Measurements from ENCODE around the gene PCNX3.
"Not testable (repeated sequence)": the region's sequence is repeated elsewhere in the genome, so short reads cannot be mapped to it uniquely, and the experiment has no call there.

PCNX3 gene

DNA sequence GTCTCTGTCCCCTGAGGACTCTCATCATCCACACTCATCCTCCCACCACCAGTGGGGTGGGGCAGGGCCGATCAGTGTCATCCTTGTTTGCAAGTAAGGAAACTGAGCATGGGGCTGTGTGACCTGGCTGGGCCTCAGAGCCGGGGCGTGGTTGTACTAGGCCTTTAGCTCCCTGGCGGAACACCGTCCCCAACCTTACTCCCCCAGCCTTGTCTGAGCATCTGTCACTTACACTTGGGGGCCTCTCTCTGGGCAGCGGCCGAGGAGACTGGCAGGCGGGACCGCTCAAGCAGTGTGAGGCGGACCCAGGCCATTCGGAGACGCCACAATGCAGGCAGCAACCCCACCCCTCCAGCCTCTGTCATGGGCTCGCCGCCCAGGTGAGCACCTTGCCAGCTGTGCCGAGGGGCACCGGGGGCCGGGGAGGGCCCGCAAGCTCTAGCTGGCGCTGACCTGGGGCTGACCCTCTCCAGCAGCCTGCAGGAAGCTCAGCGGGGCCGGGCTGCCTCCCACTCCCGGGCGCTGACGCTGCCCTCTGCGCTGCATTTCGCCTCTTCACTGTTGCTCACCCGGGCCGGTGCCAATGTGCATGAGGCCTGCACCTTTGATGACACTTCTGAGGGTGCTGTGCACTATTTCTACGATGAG, 3.8 kb downstream of the PCNX3 start:
- DNase-seq (ENCODE audit: low read depth in 3 of 3): no peak

DNA sequence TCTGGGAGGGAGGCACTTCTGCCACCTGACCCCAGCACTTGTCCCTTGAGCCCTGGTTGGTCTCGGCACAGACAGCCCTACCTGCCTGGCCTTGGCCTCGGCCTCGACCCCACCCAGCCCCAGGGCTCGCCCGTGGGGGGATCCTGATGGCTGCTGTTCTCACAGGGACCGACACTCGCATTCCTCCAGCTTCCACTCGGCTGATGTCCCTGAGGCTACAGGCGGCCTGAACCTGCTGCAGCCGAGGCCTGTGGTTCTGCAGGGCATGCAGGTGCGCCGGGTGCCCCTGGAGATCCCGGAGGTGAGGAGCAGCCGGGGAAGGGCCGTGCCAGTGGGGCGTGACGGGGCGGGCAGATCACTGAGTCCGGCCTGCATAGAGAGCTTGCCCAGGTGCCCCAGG, 5.1 kb downstream of the PCNX3 start:
- DNase-seq (ENCODE audit: low read depth in 3 of 3): no peak

DNA sequence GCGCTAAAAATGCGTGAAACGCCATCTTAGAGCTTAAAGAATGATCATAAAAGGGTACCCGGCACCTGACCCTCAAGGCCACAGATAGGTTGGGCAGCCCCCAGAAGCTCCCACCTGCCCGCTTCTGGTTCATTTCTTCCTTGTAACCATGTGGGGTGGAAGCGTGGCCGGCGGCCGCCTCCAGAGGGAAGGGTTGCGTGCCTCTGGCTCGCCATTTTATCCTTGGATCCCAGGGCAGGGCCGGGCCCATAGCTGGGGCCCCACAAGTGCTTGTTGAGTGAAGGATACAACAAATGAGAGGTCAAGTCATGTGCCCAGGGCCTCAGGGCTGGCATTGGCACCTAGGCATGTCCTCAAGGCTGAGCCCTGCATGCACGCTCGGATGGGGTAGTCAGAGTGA, 5.9 kb downstream of the PCNX3 start:
- DNase-seq (ENCODE audit: low read depth in 3 of 3): no peak

DNA sequence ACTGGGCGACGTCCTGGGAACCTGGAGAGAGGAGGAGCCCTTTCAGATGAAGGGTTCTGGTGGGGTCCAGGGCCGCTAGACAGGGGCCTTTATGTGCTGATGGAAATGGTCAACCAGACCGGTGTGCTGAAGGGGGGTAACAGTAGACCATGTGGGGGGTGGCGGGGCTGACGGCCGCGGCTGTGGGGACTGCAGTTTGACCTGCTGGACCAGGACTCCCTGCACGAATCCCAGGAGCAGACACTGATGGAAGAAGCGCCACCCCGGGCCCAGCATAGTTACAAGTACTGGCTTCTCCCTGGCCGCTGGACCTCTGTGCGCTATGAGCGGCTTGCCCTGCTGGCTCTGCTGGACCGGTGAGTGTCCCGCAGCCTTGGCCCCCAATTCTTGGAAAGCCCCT, 6.4 kb downstream of the PCNX3 start:
- no peak for DNase-seq (ENCODE audit: low read depth in 3 of 3)

DNA sequence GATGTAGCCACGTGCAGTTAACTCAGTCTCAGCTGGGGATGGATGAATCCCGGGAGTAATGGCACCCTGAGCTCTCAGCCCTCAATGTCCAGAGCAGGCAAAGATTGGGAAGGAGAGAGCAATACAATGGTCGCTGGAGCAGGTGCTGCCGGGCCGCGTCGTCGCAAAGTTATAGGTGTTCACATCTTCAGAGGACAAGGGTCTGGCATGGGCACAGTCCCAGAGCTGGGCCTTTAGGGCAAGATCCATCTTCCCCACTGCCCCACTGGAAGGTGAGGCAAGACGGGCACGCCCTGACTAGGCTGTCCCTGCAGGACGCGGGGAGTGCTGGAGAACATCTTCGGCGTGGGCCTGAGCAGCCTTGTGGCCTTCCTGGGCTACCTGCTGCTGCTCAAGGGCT, 7.6 kb downstream of the PCNX3 start:
- DNase-seq (ENCODE audit: low read depth in 3 of 3): no peak

DNA sequence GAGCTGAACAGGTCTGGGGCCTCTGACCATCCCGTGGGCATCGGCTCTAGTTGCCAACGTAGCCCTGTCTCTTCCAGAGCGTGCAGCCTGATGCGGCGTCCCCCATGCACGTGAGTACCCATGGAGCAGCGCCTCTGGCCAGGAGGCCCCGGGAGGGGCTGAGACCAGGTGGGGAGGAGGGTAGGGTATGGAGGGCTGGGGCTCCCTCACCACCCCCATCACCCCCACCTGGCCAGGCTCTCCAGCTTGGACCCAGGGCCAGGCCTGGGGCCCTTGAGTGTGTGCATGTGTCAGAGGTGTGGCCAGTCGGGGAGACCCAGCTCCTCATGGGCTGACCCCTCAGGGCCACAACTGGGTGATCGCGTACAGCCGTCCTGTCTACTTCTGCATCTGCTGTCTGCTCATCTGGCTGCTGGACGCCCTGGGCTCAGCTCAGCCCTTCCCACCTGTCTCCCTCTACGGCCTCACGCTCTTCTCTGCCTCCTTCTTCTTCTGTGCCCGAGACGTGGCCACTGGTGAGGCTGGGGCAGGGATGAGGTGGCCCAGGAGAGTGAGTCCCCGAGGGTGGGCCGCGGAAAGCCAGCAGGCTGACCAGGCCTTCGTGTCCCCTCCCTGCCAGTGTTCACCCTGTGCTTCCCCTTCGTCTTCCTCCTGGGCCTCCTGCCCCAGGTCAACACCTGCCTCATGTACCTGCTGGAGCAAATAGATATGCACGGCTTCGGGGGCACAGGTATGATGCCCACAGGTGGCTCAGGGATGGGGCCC, 8.5 kb downstream of the PCNX3 start:
- DNase-seq (ENCODE audit: low read depth in 3 of 3): no peak

DNA sequence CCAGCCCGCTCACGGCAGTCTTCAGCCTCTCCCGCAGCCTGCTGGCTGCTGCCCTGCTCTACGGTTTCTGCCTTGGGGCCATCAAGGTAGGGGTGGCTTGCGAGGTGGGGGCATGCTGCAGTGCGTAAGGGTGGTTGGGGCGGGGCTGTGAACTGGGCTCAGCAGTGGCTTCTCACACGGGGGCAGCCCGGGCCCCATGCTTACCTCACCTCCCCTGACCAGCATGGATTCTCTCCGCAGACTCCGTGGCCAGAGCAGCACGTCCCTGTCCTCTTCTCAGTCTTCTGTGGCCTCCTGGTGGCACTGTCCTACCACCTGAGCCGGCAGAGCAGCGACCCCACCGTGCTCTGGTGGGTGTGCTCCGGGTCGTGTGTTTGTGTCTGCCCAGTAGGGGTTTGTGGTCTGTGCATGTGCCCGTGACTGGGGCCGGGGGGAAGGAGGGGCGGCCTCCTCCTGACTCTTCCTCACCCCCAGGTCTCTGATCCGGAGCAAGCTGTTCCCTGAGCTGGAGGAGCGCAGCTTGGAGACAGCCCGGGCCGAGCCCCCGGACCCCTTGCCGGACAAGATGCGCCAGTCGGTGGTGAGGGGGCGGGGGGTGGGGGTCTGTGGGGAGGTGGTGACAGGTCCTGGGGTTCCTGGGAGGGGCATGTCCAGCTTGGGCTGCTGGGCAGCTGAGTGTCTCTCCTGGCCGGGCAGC, 9.5 kb downstream of the PCNX3 start:
- no peak for DNase-seq (ENCODE audit: low read depth in 3 of 3)

DNA sequence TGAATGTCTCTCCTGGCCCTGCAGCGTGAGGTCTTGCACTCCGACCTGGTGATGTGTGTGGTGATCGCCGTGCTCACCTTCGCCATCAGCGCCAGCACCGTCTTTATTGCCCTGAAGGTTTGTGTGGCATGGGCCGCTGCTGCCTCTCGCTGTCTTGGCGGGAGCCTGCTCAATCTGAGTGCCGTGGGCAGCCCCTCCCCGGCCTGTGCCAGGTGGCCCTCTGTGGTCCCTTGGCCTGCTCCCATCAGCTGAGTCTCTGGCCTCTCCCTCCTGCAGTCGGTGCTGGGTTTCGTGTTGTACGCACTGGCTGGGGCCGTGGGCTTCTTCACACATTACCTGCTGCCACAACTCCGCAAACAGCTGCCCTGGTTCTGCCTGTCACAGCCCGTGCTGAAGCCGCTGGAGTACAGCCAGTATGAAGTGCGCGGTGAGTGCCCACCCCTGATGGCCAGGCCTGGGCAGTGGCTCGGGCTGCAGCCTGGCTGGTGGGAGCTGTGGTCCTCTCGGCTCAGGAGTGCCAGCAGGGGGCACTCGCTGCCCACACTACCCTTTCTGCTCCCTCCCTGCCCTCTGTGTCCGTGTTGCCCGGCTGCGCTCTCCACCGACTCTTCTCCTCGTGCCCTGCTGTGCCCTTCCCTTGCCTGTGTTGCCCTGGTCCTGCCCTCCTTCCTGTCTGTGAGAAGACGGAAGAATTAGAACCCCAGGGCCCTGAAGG, 10.2 kb downstream of the PCNX3 start:
- DNase-seq (ENCODE audit: low read depth in 3 of 3): peak in 1 of 3 donors; percentile 39

DNA sequence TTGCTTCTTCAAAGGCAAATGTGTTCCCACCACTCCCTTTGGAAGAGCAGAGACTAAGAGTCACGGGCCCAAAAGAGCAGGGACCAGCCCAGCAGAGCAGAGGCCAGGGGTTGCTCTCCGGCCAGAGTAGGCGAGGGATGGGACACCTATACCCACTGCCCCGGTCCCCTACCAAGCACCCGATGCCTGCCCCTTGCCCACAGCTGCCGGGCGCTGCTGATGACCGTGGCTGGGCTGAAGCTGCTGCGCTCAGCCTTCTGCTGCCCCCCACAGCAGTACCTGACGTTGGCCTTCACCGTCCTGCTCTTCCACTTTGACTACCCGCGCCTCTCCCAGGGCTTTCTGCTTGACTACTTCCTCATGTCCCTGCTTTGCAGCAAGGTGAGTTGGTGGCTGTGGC, 11.6 kb downstream of the PCNX3 start:
- DNase-seq (ENCODE audit: low read depth in 3 of 3): no peak

DNA sequence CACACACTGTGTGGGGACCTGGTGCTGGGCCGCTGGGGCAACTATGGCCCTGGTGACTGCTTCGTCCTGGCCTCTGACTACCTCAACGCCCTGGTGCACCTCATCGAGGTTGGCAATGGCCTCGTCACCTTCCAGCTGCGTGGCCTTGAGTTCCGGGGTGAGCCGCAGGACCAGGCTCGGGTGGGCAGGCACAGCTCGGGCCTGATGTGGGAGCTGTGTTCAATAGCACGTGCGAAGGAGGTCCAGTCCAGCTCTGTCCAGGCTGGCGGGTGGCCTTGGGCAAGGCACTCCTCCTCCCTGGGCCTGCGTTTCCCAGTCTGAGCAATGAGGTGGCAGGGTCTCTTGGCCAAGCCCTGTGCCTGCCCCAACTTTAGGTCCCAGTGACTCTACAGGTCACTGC, 14.0 kb downstream of the PCNX3 start:
- DNase-seq (ENCODE audit: low read depth in 3 of 3): no peak

DNA sequence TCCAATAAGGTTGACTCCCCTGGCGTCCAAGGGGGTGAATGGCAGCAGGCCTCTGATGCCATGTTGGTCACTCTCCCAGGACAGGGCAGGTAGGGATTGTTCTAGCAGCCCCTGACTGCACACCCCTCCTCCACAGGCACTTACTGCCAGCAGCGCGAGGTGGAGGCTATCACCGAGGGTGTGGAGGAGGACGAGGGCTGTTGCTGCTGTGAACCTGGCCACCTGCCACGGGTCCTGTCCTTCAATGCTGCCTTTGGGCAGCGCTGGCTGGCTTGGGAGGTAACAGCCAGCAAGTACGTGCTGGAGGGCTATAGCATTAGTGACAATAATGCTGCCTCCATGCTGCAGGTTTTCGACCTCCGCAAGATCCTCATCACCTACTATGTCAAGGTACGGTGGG, 14.6 kb downstream of the PCNX3 start:
- no peak for DNase-seq (ENCODE audit: low read depth in 3 of 3)

DNA sequence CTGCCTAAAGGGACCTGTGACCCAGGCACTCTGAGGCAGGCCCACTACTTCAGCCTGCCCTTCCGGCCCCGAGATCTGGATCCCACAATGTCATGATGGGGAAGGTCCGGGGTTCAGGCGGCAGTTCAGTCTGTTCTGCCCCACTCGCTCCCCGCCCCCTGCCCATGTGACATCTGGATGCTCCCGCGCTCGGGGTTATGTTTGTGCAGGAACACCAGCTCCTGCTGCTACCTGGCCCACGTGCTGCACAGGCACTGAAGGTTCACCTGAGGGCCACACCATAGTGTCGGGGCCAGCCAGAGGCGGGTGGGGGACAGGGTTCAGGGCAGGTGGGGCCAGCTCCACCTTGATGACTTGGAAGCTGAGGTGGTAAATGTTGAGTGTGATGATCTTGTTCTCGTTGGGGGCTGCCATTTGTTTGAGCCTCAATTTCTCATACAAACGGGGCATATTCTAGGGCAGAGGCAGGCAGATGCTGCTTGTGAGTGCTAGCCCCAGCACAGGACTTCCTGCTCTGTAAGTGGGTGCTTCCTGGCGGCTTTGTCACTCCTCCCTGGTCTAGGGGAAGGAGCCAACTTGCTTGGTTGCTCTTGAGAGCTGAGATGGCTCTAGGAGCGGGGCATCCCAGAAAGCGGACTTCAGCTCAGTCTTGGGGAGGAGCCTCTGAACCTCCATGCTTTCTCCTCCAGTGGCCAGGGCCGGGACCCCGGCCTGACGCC, 18.0 kb downstream of the PCNX3 start:
- no peak for DNase-seq (ENCODE audit: low read depth in 3 of 3)

DNA sequence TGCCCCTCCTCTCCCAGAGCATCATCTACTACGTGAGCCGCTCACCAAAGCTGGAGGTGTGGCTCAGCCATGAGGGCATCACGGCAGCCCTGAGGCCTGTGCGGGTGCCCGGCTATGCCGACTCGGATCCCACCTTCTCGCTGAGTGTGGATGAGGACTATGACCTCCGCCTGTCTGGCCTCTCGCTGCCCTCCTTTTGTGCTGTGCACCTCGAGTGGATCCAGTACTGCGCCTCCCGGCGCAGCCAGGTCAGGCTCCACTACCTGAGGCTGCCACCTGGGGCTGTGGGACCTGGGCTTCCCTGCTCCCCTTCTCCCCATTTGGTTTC, 18.5 kb downstream of the PCNX3 start:
- DNase-seq (ENCODE audit: low read depth in 3 of 3): no peak

DNA sequence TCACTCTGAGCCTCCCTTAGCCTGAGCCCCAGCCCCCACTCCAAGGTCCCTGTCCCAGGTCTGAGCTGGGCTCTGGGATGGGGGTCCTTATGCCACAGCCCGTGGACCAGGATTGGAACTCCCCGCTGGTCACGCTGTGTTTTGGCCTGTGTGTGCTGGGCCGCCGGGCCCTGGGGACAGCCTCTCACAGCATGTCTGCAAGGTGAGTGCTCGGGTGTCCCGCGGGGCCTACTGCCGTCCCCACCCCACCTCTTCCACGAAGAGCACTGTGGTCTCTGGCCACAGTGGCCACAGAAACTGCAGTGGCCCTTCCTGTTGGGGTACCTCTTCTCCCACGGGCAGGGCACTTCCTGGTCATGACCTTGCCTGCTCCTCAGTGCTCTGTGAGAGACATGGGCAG, 18.9 kb downstream of the PCNX3 start:
- DNase-seq (ENCODE audit: low read depth in 3 of 3): no peak

DNA sequence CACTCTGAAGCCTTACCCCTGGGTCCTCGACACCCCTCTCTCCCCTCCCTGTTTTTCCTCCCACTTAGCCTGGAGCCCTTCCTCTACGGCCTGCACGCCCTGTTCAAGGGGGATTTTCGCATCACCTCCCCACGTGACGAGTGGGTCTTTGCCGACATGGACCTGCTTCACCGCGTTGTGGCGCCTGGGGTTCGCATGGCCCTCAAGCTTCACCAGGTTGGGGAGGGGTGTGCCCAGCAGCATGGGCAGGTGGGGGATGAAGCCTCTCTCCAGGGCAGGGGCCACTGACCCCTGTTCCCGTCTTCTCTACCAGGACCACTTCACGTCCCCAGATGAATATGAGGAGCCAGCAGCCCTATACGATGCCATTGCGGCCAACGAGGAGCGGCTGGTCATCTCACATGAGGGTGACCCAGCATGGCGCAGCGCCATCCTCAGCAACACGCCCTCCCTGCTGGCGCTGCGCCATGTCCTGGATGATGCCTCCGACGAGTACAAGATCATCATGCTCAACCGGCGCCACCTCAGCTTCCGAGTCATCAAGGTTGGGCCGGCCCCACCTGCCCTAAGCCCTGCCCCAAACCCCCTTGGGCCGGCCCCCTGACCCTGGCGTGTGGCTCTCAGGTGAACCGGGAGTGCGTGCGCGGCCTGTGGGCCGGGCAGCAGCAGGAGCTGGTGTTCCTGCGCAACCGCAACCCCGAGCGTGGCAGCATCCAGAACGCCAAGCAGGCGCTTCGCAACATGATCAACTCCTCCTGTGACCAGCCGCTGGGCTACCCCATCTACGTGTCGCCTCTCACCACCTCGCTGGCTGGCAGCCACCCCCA, 19.5 kb downstream of the PCNX3 start:
- no peak for DNase-seq (ENCODE audit: low read depth in 3 of 3)

DNA sequence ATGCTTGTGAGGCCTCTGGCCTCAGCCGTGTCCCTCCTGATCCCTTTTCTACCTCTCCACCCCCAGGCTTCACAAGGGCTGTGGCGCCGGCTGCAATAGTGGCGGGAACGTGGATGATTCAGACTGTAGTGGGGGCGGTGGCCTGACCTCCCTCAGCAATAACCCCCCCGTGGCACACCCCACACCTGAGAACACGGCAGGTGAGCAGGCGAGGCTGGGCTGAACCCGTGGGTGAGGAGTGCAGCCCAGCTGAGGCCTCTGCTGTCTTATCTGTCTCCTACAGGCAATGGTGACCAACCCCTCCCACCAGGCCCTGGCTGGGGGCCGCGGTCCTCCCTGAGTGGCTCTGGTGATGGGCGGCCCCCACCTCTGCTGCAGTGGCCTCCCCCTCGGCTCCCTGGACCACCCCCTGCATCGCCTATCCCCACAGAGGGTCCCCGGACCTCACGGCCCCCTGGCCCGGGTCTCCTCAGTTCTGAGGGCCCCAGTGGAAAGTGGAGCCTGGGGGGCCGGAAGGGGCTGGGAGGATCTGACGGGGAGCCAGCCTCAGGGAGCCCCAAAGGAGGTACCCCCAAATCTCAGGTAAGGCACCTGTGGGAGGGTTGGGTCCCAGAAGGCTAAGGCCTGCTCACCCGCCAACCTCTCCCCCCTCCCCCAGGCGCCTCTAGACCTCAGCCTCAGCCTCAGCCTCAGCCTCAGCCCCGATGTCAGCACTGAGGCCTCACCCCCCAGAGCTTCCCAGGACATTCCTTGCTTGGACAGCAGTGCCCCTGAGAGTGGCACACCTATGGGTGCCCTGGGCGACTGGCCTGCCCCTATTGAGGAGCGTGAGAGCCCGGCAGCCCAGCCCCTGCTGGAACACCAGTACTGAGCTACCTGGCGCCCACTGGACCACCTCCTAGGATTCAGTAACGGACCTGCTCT, 20.8 kb downstream of the PCNX3 start:
- DNase-seq (ENCODE audit: low read depth in 3 of 3): no peak

DNA sequence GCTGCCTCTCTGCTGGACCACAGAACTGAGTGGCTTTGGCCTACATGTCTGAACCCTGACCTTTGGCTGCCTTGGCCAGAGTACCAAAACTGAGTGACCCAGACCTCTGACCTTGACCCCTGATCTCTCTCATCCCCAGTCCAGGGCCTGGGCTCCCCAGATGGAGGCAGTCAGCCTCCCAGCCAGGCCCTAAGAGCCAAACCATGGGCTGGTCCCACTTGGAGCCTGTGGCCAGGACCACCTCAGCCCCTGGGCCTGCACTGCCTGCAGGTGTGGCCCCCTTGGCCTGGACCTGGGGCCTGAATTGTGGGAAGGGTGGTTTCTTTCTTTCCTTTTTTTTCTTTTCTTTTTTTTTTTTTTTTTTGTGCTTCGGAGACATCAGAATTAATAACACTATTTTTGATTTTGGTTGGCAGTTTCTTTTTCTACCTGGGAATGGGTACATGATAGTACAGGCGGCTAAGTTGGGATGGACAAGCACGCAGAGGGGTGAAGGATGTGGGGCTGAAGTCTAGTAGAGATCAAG, 21.5 kb downstream of the PCNX3 start:
- no peak for DNase-seq (ENCODE audit: low read depth in 3 of 3)

DNA sequence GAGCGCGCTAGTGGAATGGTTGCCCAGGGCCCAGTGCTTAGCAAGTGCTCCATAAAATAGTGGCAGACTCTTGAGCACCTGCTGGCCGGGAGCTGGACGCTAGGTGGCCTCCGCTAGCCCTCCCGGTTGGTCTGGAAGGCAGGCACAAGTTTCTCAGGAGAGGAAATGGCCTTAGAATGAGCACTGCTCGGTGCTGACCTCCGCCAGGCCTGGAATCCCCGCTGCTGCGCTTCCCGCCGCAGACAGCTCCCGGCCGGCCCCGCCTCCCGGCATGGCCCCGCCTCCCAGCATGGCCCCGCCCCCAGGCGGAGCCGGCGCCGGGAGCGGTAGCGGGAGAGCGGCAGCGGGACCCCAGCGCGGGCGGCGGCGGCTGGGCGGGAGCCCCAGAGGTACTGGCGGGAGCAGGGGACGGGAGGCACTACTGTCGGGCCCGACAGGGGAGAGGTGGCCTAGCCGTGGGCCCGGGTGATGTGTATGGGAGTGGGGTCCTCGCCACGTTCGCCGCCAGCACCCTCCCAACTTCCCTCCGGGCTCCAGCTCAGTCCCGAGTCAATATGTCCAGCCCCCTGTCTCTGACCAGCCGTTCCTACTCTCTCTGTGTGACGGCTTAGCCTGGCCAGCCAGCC, 22.3 kb downstream of the PCNX3 start, which contains the start of gene SIPA1:
Gene SIPA1, plus strand, starts transcription at position 308 of the 626 bp plus-strand sequence. CDS start 2,821 bp downstream, outside the sequence.
- peak; percentile 40 to 62 (median 62) for DNase-seq (ENCODE audit: low read depth in 3 of 3)

DNA sequence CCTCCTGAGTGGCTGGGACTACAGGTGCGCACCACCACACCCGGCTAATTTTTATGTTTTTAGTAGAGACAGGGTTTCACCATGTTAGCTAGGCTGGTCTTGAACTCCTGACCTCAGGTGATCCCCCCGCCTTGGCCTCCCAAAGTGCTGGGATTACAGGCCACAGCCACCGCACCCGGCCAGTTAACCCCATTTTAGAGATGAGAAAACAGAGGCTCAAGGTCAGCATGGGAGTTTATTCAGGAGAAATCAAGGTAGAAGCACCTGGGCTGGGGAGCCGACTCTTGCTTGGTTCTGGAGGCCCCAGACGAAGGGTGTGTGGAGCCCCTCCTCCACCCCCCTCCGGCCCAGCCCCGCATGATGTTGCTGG, 23.6 kb downstream of the PCNX3 start:
- DNase-seq (ENCODE audit: low read depth in 3 of 3): not testable (repeated sequence)
